HG02623 (cell line): Measurements from ENCODE around the gene SLC24A3.

Experiments used
- ATAC-seq: cut with Tn5 transposase; IDR thresholded peaks from one replicate; pipeline ENCODE4 v1.9.1; 2021; ENCODE audit warnings: moderate library complexity; ENCODE audit not compliant: unreplicated experiment

Gene SLC24A3

DNA sequence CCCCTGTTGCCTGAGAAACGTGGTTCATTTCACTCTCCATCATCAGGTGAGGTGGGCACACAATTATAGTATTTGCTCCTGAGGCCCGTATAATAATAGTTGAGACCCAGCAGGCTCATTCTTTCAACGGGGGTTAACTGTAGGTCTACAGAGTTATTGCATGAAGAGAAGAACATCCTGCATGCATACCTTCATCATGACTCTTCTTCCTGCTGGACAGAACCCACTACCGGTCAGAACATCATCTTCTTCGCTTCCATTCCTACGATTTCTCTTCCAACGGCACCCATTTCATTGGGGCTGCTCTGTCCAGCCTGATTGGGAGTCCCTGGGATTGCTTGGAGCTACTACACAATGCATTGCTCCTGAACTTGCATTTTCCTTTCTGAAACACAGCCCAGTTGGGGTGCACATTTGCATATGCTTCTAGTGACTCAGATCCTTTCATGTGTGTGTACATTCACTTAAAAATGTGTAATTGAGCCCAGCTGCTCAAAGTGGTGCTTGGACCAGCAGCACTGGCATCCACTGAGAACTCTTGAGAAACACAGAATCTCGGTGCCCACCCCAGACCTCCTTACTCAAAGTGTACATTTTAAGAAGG lies 57.4 kb downstream of the SLC24A3 start:
- ATAC-seq, result no peak

DNA sequence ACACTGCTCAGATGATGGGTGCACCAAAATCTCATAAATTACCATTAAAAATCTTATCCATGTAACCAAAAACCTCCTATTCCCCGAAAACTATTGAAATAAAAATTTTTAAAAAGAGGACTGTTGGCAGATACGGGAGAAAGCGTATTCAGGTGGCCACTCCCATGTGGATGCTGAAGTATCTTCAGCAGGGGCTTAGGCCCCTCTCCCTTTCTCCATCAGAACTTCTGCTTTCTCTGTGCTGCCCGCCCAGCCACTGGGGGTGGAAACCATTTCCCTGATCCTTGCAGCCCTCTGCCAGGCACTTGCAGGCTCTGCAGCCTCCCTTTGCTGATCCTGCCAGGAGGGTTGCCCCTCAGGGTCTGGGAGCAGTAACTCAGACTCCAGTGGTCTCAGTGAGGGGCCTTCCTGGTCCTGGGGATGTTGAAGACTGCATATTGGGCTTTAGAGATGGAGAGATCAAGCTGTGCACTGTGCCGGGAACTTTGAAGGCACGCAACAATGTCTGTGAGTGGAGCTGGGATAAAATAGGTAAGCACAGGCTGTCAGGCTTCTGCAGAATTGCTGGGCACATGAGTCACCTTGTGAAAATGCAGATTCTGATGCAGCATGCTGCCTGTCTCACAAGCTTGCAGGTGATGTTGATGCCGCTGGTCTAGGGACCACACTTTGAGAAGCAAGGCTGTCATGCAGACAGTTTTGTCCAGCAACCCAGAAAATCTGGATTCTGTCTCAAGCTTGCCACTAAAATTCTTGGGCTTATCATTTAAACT lies 59.6 kb downstream of the SLC24A3 start:
- no peak for ATAC-seq

DNA sequence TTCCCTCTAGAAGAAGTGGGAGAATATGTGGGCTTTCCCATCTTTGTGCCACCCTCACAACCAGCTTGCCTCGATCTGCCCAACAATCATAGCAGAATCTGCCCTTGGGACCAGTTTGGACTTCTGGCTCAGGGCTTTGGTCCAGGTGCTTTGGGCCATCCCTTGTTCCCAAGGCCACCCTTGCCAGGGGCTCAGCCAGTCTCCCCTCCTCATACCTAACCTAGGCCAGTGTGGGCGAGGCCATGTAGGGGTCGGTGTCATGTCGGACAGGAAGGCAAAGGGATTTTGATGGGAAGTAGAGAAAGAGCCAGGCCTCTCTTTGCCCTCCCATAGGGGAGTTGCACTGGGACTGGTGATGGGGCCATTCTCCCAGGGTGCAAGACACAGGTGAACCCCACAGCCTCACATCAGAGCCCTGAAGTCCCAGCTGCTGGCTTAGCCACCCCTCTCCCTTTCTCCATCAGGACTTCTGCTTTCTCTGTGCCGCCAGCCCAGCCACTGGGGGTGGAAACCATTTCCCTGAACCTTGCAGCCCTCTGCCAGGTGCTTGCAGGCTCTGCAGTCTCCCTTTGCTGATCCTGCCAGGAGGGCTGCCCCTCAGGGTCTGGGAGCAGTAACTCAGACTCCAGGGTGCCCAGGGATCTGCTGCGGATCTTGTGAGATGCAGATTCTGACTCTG lies 60.7 kb downstream of the SLC24A3 start:
- no peak for ATAC-seq

DNA sequence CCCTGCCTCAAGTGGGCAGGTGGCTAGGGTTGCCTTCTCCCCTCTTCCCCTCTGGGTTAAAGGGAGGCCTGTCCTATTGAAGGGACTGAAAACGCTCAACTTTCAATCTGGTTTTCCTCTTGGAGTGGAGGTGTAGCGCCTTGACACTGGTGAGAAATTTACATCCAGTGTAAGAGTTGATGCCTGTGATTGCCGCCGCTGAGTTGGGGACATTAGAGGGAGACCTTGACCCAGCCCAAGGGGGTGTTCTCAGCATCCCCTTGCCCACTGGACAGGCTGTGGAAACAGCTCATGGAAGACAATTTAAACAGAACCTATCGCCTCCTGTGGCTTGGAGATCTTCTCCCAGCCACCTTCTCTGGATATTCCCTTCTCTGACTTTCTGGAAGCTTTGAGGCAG lies 61.6 kb downstream of the SLC24A3 start:
- ATAC-seq, result no peak

DNA sequence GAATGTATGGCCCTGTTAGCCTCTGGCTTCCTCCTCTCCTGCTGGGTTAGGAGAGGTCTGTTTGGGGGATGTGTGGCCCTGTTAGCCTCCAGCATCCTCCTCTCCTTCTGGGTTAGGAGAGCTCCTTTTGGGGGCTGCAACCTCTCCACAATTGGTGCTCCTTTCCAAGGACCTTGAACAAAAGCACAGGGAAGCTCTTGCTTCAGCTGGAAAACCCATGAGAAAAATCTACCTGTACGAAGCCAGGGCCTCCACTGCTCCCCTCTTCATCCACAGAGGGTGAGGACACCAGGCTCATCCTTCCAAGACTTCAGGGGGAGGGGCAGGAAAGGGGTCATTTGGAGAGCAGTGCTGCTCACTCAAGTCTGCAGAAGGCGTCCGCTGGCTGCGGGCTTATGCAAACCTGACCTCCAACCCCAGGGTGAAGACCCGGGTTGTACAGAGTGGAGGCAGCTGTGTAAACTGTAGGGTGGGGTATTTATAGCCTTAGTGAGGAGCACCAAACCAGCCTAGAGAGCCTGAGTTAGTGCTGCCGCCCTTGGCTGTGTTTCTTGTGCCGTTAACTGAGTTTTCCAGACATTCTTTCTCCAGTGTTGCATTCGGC lies 62.1 kb downstream of the SLC24A3 start:
- no peak for ATAC-seq

DNA sequence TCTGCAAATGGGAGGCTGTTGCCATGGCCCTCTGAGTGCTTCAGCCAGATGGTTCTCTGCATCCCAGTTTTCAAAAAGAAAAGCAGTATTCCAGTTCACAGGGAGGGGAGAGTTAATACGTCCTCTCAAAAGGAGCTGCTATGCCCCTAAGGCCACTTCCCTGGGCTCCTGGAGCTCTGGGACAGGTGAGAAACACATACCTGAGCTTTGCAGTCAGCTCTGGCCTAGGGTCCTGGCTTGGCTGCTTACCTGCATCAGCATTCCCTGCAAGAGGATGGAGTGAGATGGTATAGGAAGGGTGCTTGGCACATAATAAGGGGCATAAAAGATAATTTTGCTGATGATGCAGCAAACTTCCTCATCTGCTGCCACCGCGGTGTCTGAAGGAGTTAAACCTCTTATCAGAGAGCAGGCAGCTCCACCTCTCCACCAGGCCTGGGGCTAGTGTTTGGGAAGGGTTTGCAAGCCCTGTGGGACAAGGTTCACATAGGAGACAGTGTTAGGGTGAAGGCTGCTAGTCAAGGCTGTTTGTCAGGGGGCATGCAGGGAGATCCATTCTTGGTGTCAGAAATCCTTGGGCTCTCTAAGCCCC lies 62.7 kb downstream of the SLC24A3 start:
- ATAC-seq, result no peak

DNA sequence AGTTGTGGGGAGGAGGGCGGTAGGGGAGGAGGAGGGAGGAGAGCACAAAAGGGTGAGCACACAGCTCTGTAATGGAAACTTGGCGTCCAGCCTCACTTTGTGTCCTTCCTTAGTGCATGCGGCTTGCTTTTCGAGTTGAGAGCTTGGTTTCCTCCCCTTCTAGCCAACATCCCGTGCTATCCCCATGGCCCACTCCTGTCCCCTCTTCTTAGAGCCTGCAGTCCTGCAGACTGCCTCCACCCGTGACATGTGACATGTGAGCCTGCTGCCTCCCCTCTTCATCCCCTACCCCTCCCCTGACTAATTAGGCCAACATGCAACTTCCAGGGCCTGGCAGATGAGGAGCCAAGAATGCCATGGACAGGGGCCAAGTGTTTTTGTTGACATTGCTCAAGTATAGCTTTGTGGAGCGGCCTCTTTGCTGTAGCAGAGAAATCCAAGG lies 63.2 kb downstream of the SLC24A3 start:
- ATAC-seq, result no peak

DNA sequence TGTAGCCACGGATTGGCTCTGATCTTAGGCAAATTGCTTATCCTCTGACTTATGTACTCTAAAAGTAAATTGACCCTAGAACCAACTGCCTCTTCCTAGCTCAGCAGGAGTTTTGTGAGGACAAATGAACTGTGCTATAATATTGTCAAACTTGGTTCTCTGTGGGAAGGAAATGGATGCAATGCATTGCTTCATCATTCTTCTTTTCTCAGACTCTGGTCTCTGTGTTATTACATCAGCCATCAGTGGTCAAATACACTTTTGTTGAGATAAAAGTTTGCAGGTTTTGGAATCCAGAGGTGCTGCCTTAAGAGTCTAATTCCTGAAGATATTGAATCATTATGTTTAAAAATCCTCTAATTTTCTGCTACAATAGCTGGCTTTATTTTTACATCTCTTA lies 64.9 kb downstream of the SLC24A3 start:
- ATAC-seq, result no peak

DNA sequence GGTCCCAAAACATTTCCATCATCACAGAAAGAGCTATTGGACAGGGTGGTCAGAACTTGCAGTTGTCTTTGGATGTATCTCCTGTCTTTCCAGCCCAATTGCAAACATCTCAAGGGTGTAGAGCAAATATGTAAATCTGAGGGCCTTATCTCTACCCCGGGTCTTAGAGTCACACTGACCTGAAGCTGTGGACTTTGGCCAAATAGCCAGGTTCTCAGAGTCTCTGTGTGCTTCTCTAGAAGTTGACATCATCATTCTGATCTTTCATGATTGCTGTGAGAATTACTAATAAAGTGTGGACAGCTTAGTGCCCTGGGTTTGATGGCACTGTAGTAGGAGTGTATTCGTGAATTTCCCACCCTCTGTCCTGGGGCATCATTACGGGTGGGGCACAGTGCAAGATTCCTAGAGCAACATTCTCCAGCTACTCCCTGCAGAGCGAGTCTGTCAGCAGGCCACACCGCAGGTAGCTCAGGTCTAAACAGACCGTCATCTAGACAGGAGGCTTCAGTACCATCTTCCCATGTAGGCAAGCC lies 71.1 kb downstream of the SLC24A3 start:
- ATAC-seq, result no peak

DNA sequence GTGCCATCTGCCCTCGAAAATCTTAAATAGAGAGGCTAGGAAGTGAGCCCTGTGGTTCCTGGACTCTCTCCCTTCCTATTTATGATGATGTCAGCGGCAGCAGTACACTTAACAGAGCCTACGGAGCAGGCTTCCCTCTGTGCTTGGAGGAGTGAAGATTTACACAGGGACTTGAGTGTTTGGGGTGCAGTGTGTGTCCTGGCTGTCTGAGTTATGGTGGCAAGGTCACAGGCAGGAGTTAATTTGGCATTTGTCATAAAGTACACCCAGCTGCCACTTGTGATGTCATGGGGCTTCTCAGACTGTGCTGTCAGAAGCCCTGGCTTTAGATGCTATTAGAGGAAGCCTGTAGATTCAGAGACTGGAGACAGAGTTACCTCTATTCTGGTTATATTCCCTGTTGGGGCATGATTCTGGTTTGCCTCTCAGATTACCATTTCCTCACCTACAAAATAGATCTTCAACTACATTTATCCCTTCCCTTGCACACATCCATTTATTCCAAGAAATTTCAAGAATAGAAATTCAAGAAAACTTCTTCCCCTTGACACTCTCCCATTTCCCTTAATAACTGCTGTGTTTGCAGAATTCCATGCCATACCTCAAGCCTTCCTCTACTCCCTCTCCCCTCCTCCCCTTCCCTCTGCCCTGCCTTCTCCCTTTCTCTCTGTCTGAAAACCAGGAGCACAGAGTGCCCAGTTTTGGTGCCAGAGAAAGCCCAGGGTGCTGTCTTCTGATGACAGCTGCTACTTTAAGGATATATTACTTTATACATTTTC lies 72.1 kb downstream of the SLC24A3 start:
- ATAC-seq, result no peak

DNA sequence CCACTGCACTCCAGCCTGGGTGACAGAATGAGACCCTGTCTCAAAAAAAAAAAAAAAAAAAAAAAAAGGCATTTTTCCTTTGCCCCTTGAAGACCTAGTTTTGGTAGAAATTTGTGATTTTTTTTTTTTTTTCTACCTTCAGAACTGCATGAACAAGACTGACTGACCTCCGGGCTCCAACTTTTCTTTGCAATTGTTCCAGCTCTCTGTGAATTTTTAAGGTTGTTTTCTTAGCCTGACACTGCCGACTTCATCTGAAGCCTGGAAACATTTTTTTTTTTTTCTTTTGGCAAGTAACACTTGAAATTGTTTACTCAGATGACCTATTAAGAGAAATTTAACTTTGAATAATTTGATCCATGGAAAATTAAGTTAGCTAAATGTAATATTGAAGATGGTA lies 73.0 kb downstream of the SLC24A3 start:
- ATAC-seq, result no peak

DNA sequence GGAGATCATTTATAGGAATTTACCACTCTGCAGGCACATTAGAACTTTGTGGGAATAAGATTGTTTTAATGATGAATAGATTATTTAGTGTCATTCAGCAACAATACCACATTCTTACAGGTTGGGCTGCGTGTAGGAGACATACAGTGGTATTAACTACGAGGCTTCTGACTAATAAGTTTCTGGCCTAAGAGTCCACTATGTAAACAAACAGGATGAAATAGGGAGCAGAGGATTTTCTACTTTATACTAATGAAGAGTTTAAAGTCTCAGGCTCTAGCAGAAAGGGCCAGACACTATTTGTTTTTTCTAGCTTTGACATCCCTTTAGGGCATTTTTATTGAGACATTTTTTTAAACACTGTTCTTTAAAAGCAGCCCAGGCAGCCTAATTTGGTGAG lies 75.6 kb downstream of the SLC24A3 start:
- ATAC-seq, result no peak

DNA sequence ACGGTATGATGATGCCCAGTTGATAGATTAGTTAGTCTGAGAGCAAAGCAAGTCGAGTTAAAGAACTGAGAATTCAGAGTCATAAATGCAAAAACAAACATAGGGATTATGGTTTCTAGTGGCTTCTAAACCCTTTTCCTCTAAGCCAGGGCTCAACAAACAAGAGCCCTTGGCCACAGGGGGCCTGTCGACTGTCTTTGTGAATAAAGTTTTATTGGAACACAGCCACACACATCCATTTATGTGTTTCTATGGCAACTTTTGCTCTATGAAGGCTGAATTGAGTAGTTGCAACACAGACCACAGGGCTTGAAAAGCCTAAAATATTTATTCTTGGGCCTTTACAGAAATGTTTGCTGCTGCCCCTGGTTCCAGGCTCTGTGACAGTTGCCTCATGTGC lies 76.2 kb downstream of the SLC24A3 start:
- ATAC-seq, result no peak

DNA sequence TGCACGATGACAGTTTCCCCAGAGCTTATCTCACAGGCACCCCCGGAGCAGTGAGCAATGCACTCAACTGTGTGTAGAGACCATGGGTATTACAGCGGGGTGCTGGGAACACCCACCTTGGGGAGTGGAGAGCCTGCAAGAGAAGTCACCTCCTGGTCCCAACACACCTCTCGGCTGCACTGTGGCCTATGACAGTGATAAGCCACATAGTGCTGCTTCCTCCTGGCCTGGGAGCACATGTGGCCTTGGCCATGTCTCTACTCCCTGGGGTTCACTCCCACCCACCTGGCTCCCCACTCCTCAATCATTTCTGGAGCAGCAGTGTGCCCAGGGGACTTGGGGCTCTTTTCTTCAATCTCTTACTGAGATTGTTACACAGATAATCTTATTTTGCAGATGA lies 77.0 kb downstream of the SLC24A3 start:
- no peak for ATAC-seq

DNA sequence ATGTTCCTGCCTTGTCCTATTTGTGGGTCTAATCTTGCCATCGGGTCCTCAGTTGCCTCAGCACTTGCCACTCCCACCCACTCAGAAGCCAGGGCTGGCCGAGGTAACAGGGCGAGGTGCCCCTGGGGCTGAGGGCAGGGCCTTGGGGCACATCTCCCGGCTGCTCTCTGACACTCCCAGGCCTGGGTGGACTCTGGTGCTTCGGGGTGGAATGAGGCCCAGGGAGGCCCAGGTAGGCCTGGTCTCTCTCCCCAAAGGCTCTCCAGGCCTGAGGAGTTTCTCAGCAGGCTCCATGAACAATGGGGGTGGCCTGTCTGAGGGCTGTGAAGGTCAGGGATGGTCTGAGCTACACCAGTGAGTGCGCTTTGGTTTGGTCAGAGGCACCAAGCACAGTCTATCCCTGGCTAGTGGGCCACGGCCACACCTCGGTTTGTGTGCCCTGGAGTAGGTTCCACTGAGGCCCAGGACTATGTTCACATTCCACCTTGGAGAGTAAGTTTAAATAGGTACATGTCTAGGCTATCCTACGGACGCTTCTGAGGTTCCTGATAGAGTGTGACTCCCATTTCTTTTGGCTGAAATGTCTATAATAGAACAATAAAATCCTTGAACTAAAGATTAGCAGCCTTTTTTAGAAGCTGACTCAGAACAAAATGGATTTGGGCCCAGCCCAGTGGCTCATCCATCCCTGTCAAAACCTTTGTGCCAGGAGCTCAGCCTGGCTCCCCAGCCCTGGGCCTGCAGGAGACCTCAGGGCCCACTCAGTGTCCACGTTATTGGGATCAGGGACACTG lies 78.8 kb downstream of the SLC24A3 start:
- no peak for ATAC-seq

DNA sequence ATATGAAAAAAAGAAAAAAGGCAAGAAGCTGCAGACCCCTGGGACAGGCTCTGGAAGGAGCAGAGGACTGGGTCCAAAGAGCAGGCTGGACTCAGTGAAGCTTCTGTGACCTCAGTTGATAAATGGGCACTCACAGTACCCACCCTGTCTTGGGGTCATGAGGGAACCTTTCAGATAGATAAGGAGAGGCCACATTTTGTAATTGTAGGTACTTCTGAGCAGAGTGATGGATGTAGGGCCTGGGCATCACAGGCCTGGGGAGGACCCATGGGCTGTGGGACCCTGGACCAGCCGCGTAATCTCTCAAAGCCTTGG lies 79.3 kb downstream of the SLC24A3 start:
- ATAC-seq, result no peak

DNA sequence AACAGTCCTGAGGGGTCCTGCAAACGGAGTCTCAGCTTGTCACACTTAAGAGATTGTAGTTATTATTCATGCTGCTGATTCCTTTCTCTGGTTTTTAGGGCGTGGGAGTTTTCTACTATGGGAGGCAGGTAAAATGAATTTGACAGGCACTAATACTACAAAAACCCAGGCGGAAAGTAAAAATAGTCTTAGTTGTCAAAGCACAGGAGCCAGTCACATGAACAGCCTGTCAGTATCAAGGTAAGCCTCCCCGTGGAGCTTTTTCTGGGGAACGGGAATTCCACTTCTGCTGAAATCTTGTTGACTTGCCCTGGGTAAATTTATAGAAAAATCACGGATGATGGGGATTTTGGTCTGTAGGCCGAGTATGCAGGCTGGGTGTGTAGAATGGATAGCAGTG lies 79.8 kb downstream of the SLC24A3 start:
- ATAC-seq, result no peak

DNA sequence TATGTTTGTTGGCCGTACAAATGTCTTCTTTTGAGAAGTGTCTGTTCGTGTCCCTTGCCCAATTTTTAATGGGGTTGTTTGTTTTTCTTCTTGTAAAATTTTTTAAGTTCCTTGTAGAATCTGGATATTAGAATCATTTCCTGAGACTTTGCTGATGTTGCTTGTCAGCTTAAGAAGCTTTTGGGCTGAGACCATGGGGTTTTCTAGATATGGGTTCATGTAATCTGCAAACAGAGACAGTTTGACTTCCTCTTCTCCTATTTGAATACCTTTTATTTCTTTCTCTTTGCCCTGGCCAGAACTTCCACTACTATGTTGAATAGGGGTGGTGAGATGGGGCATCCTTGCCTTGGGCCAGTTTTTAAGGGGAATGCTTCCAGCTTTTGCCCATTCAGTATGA lies 82.6 kb downstream of the SLC24A3 start:
- ATAC-seq, result no peak

DNA sequence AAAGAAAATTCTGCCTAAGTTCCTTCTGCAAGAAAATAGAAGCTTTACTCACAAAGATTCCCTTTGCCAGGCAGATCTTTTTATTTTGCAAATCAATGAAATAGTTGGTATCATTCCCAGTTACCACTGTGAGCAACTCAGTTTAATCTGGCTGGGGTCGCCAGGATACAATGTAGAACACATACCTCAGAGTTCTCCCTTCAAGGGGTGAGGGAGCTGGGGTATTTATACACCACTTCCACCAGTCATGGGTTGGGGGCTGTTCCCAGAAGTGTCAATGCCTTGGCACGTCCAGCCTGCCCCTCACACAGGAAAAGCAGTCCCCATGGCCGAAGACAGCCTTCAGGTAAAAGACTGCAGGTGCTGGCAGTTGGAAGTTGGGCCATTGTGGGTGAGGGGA lies 86.2 kb downstream of the SLC24A3 start:
- ATAC-seq, result no peak

DNA sequence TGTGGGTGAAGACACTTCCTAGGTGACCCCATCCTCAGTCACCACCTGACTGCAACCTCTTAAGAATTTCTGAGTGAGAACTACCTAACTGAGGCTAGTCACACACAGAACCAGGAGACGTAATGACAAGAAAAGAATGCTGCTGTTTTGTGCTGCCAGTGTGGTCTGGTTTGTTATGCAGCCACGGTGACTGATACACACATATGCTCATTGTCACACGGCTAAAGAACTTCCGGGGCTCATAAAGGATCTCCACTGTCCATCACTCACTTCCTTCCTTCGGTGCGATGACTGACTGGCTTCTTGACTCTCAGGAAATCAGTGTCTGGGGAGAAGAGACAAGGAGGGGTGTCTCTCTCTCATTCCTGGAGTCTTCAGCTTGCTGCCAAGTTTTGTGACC lies 88.0 kb downstream of the SLC24A3 start:
- no peak for ATAC-seq
